ENCODE measurements around the gene RASGRF2.
A peak's percentile ranks its signal among the peaks of the same experiment; 100 is the strongest.

RASGRF2 gene

GRCh38 chr5:80941496-80941895 is 18.7 kb upstream of the RASGRF2 start:
- DNase-seq: no peak

GRCh38 chr5:80951366-80951765 is 8.8 kb upstream of the RASGRF2 start:
- no peak for DNase-seq

GRCh38 chr5:80953587-80953986 is 6.6 kb upstream of the RASGRF2 start:
- no peak for DNase-seq

- no peak for DNase-seq
These were observed 5.0 kb upstream of the RASGRF2 start for GRCh38 chr5:80955082-80955590.

GRCh38 chr5:80956272-80956671 is 3.9 kb upstream of the RASGRF2 start:
- DNase-seq: no peak

- no peak for DNase-seq
These were observed 3.0 kb upstream of the RASGRF2 start for GRCh38 chr5:80957031-80957761.

GRCh38 chr5:80958616-80959015 is 1.5 kb upstream of the RASGRF2 start:
- no peak for DNase-seq

GRCh38 chr5:80959138-80959537 is 1.0 kb upstream of the RASGRF2 start:
- DNase-seq: no peak

- DNase-seq: peak in 37 of 56 donors; percentile 8 to 73 (median 40)
These were observed 590 bp downstream of the RASGRF2 start for GRCh38 chr5:80960531-80961375.

- DNase-seq: peak in 8 of 56 donors; percentile 11 to 65 (median 30)
These were observed 1.5 kb downstream of the RASGRF2 start for GRCh38 chr5:80961376-80962281.

GRCh38 chr5:80962630-80963520 is 2.7 kb downstream of the RASGRF2 start:
- DNase-seq: no peak

GRCh38 chr5:80963521-80963895 is 3.3 kb downstream of the RASGRF2 start:
- no peak for DNase-seq

- DNase-seq: no peak
These were observed 3.9 kb downstream of the RASGRF2 start for GRCh38 chr5:80963966-80964481.

GRCh38 chr5:80964491-80964890 is 4.3 kb downstream of the RASGRF2 start:
- no peak for DNase-seq

GRCh38 chr5:80964919-80965318 is 4.8 kb downstream of the RASGRF2 start:
- no peak for DNase-seq

- peak in 2 of 56 donors; percentile 18 to 20 for DNase-seq
These were observed 7.5 kb downstream of the RASGRF2 start for GRCh38 chr5:80967500-80968181.

GRCh38 chr5:80973027-80973426 is 12.9 kb downstream of the RASGRF2 start:
- no peak for DNase-seq

GRCh38 chr5:80975065-80975464 is 14.9 kb downstream of the RASGRF2 start:
- no peak for DNase-seq

GRCh38 chr5:80976985-80977384 is 16.8 kb downstream of the RASGRF2 start:
- DNase-seq: no peak

All from nucleus accumbens (tissue), 56 donors.